ENCODE results near the gene CFAP73. TPM values are rescaled to one million over a fixed set of nuclear protein-coding genes. Genes with fewer than 3 reads are reported as not detected.

CFAP73 gene
- total and polyA plus RNA-seq, 3 donors from 2014 or later = 0.81 to 1.2 TPM; not detected in 1

- H3K9me3 ChIP-seq = no peaks in the 10 kb centered on the region
- no peak for DNase-seq
- H3K27ac ChIP-seq = peak overlapping the region; percentile 42 to 72
- no peaks in the 10 kb centered on the region for H3K27me3 ChIP-seq
- H3K4me3 ChIP-seq = no peak overlapping the region
- TF ChIP-seq POLR2A (IDR thresholded peaks at IDR 0.05) = no peak
- TF ChIP-seq, protein P1, sequence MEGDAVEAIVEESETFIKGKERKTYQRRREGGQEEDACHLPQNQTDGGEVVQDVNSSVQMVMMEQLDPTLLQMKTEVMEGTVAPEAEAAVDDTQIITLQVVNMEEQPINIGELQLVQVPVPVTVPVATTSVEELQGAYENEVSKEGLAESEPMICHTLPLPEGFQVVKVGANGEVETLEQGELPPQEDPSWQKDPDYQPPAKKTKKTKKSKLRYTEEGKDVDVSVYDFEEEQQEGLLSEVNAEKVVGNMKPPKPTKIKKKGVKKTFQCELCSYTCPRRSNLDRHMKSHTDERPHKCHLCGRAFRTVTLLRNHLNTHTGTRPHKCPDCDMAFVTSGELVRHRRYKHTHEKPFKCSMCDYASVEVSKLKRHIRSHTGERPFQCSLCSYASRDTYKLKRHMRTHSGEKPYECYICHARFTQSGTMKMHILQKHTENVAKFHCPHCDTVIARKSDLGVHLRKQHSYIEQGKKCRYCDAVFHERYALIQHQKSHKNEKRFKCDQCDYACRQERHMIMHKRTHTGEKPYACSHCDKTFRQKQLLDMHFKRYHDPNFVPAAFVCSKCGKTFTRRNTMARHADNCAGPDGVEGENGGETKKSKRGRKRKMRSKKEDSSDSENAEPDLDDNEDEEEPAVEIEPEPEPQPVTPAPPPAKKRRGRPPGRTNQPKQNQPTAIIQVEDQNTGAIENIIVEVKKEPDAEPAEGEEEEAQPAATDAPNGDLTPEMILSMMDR (IDR thresholded peaks at IDR 0.05) = no peak
- peaks cover 11% of the 10 kb centered on the region for H3K4me1 ChIP-seq
- 66 to 77% methylated on average over 3 to 5 of the region's 5 CpGs for WGBS, 2 donors
- intact Hi-C loops (cut with DNase I; ENCODE audit: low total_unique reads) = no loop called here
- no peaks in the 10 kb centered on the region for H3K36me3 ChIP-seq (ENCODE audit: low read depth, missing control alignments)
Observed at GRCh38 chr12:113142886-113143332, 6.6 kb upstream of the CFAP73 start.

DNA sequence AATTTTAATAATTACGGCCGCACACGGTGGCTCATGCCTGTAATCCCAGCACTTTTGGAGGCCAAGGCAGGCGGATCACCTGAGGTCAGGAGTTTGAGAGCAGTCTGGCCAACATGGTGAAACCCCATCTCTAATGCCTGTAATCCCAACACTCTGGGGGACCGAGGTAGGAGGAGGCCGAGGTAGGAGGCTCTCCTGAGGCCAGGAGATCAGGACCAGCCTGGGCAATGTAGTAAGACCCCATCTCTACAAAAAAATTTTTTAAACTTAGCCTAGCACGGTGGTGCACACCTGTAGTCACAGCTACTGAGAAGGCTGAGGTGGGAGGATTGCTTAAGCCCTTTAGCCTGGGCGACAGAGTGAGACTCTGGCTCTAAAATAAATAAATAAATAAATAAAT, 5.6 kb upstream of the CFAP73 start:
- Histone ChIP-seq H3K27me3 (no peaks in the 10 kb centered on the region), H3K4me1 (peaks cover 11% of the 10 kb centered on the region), H3K36me3 (ENCODE audit: low read depth, missing control alignments) (no peaks in the 10 kb centered on the region), H3K9me3 (no peaks in the 10 kb centered on the region), H3K4me3 (no peak overlapping the region), H3K27ac (no peak overlapping the region)
- no peak for DNase-seq
- intact Hi-C loops (cut with DNase I; ENCODE audit: low total_unique reads) = no loop called here
- TF ChIP-seq POLR2A (IDR thresholded peaks at IDR 0.05) = no peak
- TF ChIP-seq, protein P1 (IDR thresholded peaks at IDR 0.05) = no peak
- WGBS, 2 donors = 85 to 86% methylated on average over 4 to 8 of the region's 8 CpGs

- intact Hi-C loops (cut with DNase I; ENCODE audit: low total_unique reads) = no loop called here
- TF ChIP-seq POLR2A (IDR thresholded peaks at IDR 0.05) = no peak
- TF ChIP-seq, protein P1 (IDR thresholded peaks at IDR 0.05) = no peak
- no peak overlapping the region for H3K27ac ChIP-seq
Observed at GRCh38 chr12:113144806-113145205, 4.7 kb upstream of the CFAP73 start.

DNA sequence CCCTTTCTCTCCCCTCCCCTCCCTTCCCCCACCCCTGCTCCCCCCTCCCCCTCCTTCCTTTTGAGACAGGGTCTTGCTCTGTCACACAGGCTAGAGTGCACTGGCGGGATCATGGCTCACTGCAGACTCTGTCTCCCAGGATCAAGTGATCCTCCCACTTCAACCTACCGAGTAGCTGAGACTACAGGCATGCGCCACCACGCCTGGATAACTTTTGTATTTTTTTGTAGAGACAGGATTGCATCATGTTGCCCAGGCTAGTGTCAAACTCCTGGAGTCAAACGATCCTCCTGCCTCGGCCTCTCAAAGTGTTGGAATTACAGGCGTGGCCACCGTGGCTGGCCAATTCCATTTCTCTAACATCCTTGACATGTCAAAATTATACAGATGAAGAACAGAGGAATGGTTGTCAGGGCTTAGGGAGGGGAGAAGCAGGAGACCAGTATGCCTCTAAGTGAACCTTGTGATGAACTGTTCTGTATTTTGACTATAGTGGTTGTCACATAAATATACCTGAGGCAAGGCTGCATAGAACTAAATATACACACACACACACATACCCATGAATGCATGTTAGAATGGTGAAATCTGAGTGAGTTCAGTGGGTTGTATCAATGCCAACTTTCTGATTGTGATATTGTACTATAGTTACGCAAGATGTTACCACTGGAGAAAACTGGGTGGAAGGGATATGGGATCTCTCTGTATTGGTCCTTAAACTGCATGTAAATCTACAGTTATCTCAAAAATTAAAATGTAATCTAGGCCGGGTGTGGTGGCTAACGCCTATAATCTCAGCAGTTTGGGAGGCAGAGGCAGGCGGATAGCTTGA, 3.6 kb upstream of the CFAP73 start:
- H3K4me1 ChIP-seq = peaks cover 11% of the 10 kb centered on the region
- no peak for TF ChIP-seq POLR2A (IDR thresholded peaks at IDR 0.05)
- TF ChIP-seq, protein P1 (IDR thresholded peaks at IDR 0.05) = no peak
- no peaks in the 10 kb centered on the region for H3K27me3 ChIP-seq
- no peak overlapping the region for H3K27ac ChIP-seq
- no peak overlapping the region for H3K4me3 ChIP-seq
- no peaks in the 10 kb centered on the region for H3K36me3 ChIP-seq (ENCODE audit: low read depth, missing control alignments)
- no peaks in the 10 kb centered on the region for H3K9me3 ChIP-seq
- intact Hi-C loops (cut with DNase I; ENCODE audit: low total_unique reads) = no loop called here
- no peak for DNase-seq
- WGBS, 2 donors = 73 to 82% methylated on average over 12 of the region's 12 CpGs

More at GRCh38 chr12:113144806-113145205, 4.7 kb upstream of the CFAP73 start:
- Histone ChIP-seq H3K36me3 (ENCODE audit: low read depth, missing control alignments) (no peaks in the 10 kb centered on the region), H3K27me3 (no peaks in the 10 kb centered on the region), H3K4me1 (peaks cover 11% of the 10 kb centered on the region), H3K9me3 (no peaks in the 10 kb centered on the region), H3K4me3 (no peak overlapping the region)
- 59 to 70% methylated on average over 5 of the region's 5 CpGs for WGBS, 2 donors
- no peak for DNase-seq
